ENCODE data around the gene PACS1.
A peak's percentile ranks its signal among the peaks of the same experiment; 100 is the strongest.

PACS1 gene

DNA sequence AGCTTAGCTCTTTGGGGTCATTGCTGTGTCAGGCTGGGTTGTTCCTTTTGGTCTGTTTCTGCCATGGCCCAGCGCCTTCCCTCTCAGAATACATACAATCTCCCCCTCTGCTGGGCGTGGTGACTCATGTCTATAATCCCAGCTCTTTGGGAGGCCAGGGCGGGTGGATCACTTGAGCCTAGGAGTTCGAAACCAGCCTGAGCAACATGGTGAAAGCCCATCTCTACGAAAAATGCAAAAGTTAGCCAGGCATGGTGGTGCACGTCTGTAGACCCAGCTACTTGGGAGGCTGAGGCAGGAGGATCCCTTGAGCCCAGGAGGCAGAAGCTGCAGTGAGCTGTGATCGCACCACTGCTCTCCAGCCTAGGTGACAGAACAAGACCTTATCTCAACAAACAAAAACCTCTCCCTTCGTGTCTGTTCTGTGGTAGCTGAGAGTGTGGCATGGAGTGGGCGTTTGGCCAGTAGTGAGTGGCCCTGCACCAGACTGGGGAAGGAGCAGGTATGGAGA is 151.7 kb downstream of the PACS1 start:
- Histone ChIP-seq H3K36me3 (ENCODE audit: insufficient read depth, low read length) (no peaks in the 10 kb centered on the region), H3K4me2 (ENCODE audit: low read depth, low read length, poor library complexity, severe bottlenecking) (no peak overlapping the region), H3K27me3 (ENCODE audit: insufficient read depth, low read length, poor library complexity, severe bottlenecking) (no peaks in the 10 kb centered on the region), H3K4me1 (ENCODE audit: insufficient read depth, low read length, poor library complexity, severe bottlenecking) (peaks cover 4% of the 10 kb centered on the region), H2AFZ (ENCODE audit: low read length) (no peak overlapping the region), H4K20me1 (ENCODE audit: insufficient read depth, low read length, poor library complexity, severe bottlenecking) (no peaks in the 10 kb centered on the region), H3K9ac (ENCODE audit: low read depth, low read length, poor library complexity, severe bottlenecking) (no peak overlapping the region), H3F3A (ENCODE audit: low read depth) (no peaks in the 10 kb centered on the region), H3K9me3 (ENCODE audit: insufficient read depth, low read depth, low read length) (no peaks in the 10 kb centered on the region), H3K79me2 (ENCODE audit: insufficient read depth, low read length) (no peaks in the 10 kb centered on the region), H3K9me2 (replicated peaks; ENCODE audit: low read depth, low read length) (no peaks in the 10 kb centered on the region), H3K4me3 (ENCODE audit: low read length, poor library complexity, severe bottlenecking) (no peak overlapping the region)
- no peak for TF ChIP-seq CTCF (conservative IDR thresholded peaks at IDR 0.05; ENCODE audit: low read length)
- TF ChIP-seq EZH2phosphoT487 (IDR thresholded peaks at IDR 0.05; ENCODE audit: borderline replicate concordance) = no peak

GRCh38 chr11:66222358-66223149 is 152.5 kb downstream of the PACS1 start:
- Histone ChIP-seq H3K9ac (ENCODE audit: low read depth, low read length, poor library complexity, severe bottlenecking) (no peak overlapping the region), H3K4me2 (ENCODE audit: low read depth, low read length, poor library complexity, severe bottlenecking) (no peak overlapping the region), H3K79me2 (ENCODE audit: insufficient read depth, low read length) (no peaks in the 10 kb centered on the region), H3K27me3 (ENCODE audit: insufficient read depth, low read length, poor library complexity, severe bottlenecking) (no peaks in the 10 kb centered on the region), H3K4me3 (ENCODE audit: low read length, poor library complexity, severe bottlenecking) (no peak overlapping the region), H3K9me3 (ENCODE audit: insufficient read depth, low read depth, low read length) (no peaks in the 10 kb centered on the region), H4K20me1 (ENCODE audit: insufficient read depth, low read length, poor library complexity, severe bottlenecking) (no peaks in the 10 kb centered on the region), H3K9me2 (replicated peaks; ENCODE audit: low read depth, low read length) (no peaks in the 10 kb centered on the region), H2AFZ (ENCODE audit: low read length) (no peak overlapping the region; the same call in 1 of the 2 replicates), H3K4me1 (ENCODE audit: insufficient read depth, low read length, poor library complexity, severe bottlenecking) (peaks cover 4% of the 10 kb centered on the region), H3K36me3 (ENCODE audit: insufficient read depth, low read length) (no peaks in the 10 kb centered on the region), H3F3A (ENCODE audit: low read depth) (no peaks in the 10 kb centered on the region)
- TF ChIP-seq CTCF (conservative IDR thresholded peaks at IDR 0.05; ENCODE audit: low read length) (peak; percentile 100), EZH2phosphoT487 (IDR thresholded peaks at IDR 0.05; ENCODE audit: borderline replicate concordance) (no peak)

- H3K9ac ChIP-seq (ENCODE audit: low read depth, low read length, poor library complexity, severe bottlenecking) = no peak overlapping the region
- TF ChIP-seq CTCF (conservative IDR thresholded peaks at IDR 0.05; ENCODE audit: low read length) (no peak), EZH2phosphoT487 (IDR thresholded peaks at IDR 0.05; ENCODE audit: borderline replicate concordance) (no peak)
- H3K36me3 ChIP-seq (ENCODE audit: insufficient read depth, low read length) = no peaks in the 10 kb centered on the region
Observed at GRCh38 chr11:66224226-66224855, 154.3 kb downstream of the PACS1 start.

More at GRCh38 chr11:66224226-66224855, 154.3 kb downstream of the PACS1 start:
- Histone ChIP-seq H3K9me2 (replicated peaks; ENCODE audit: low read depth, low read length) (no peaks in the 10 kb centered on the region), H3K4me3 (ENCODE audit: low read length, poor library complexity, severe bottlenecking) (no peak overlapping the region), H3F3A (ENCODE audit: low read depth) (no peaks in the 10 kb centered on the region), H3K9me3 (ENCODE audit: insufficient read depth, low read depth, low read length) (no peaks in the 10 kb centered on the region), H3K4me1 (ENCODE audit: insufficient read depth, low read length, poor library complexity, severe bottlenecking) (no peaks in the 10 kb centered on the region), H4K20me1 (ENCODE audit: insufficient read depth, low read length, poor library complexity, severe bottlenecking) (no peaks in the 10 kb centered on the region), H2AFZ (ENCODE audit: low read length) (no peak overlapping the region), H3K79me2 (ENCODE audit: insufficient read depth, low read length) (no peaks in the 10 kb centered on the region), H3K27me3 (ENCODE audit: insufficient read depth, low read length, poor library complexity, severe bottlenecking) (no peaks in the 10 kb centered on the region), H3K4me2 (ENCODE audit: low read depth, low read length, poor library complexity, severe bottlenecking) (no peak overlapping the region)
